Central memory CD4-positive, alpha-beta T cell (primary cell): Measurements from ENCODE around the gene SPON2.

Source experiments
- DNase-seq: peaks from one replicate; pipeline ENCODE4 v3.0.0; 2022

SPON2 gene

GRCh38 chr4:1208266-1208961 lies 36.0 kb upstream of the SPON2 start:
- no peak for DNase-seq

- no peak for DNase-seq
Observed at GRCh38 chr4:1207603-1208265, 35.4 kb upstream of the SPON2 start.

- no peak for DNase-seq
Observed at GRCh38 chr4:1207157-1207470, 34.7 kb upstream of the SPON2 start.

GRCh38 chr4:1206299-1207156 lies 34.1 kb upstream of the SPON2 start:
- DNase-seq = no peak

- no peak for DNase-seq
Observed at GRCh38 chr4:1205586-1206298, 33.4 kb upstream of the SPON2 start.

- no peak for DNase-seq
Observed at GRCh38 chr4:1204828-1205585, 32.6 kb upstream of the SPON2 start.

- DNase-seq = no peak
Observed at GRCh38 chr4:1204286-1204827, 32.0 kb upstream of the SPON2 start.

GRCh38 chr4:1203026-1203616 lies 30.7 kb upstream of the SPON2 start:
- no peak for DNase-seq

- DNase-seq = no peak
Observed at GRCh38 chr4:1202526-1203011, 30.2 kb upstream of the SPON2 start.

GRCh38 chr4:1201851-1202525 lies 29.6 kb upstream of the SPON2 start:
- DNase-seq = peak; percentile 94

- DNase-seq = no peak
Observed at GRCh38 chr4:1200425-1201035, 28.1 kb upstream of the SPON2 start.

GRCh38 chr4:1199556-1200331 lies 27.4 kb upstream of the SPON2 start:
- DNase-seq = no peak

- DNase-seq = no peak
Observed at GRCh38 chr4:1198098-1198844, 25.9 kb upstream of the SPON2 start.

- DNase-seq = no peak
Observed at GRCh38 chr4:1196421-1197183, 24.2 kb upstream of the SPON2 start.

- DNase-seq = no peak
Observed at GRCh38 chr4:1195891-1196401, 23.6 kb upstream of the SPON2 start.

GRCh38 chr4:1195109-1195671 lies 22.8 kb upstream of the SPON2 start:
- no peak for DNase-seq
